GM12878 (cell line): ENCODE measurements around the gene MPDZ. TPM values are rescaled to one million over a fixed set of nuclear protein-coding genes. Genes with fewer than 3 reads are reported as not detected.

Experiments
- ATAC-seq: fragments of 200-7000 bp; cut with Tn5 transposase; 3 replicates; pipeline ENCODE4 v1.9.1; 2020; ENCODE audit warnings: mild to moderate bottlenecking, moderate library complexity
- BruUV-seq: library from RNA; stranded (reverse); fragments of 400-500 nt; replicated peaks from 2 replicates; lab custom pipeline; 2021; lab: Mats Ljungman, UMichigan
- CTCF ChIA-PET: fragments of 300-600 bp; sonication (Branson Sonifier 250); formaldehyde crosslinking; extraction: SDS; loops from one replicate; lab custom pipeline; 2021; ENCODE audit warnings: inconsistent platforms; lab: Yijun Ruan, JAX
- POLR2A ChIA-PET: fragments of 350-600 bp; formaldehyde crosslinking; extraction: SDS; loops from one replicate; lab custom pipeline; 2021; ENCODE audit warnings: inconsistent platforms; lab: Charles Lee
- RAD21 ChIA-PET: fragments of 300-600 bp; sonication (Branson Sonifier 250); formaldehyde crosslinking; loops from one replicate; lab custom pipeline; 2023; ENCODE audit warnings: antibody characterized with exemption; ENCODE audit not compliant: unreplicated experiment; lab: Charles Lee
- SMC1A ChIA-PET: fragments of 300-600 bp; sonication (Branson Sonifier 250); formaldehyde crosslinking; loops from one replicate; lab custom pipeline; 2023; ENCODE audit not compliant: unreplicated experiment, uncharacterized antibody; lab: Charles Lee
- DNase-seq: peaks from one replicate; pipeline ENCODE4 v3.0.0-alpha.2; 2011; ENCODE audit warnings: low read depth, low spot score
- FAIRE-seq: peaks from 3 replicates; lab custom pipeline; 2011; peaks lifted over from hg19 to GRCh38; lab: Jason Lieb, UNC
- H2AFZ ChIP-seq: 2 replicates; pipeline ENCODE4 v1.6.0; 2011; ENCODE audit warnings: low read depth, low read length, control low read depth; ENCODE audit not compliant: control insufficient read depth
- H3K27ac ChIP-seq: 2 replicates; pipeline ENCODE4 v1.5.1; 2011; ENCODE audit warnings: control low read depth; ENCODE audit not compliant: control insufficient read depth, insufficient read depth
- H3K27me3 ChIP-seq, 2 experiments: replicated peaks in 1 of 2; 2 replicates each; pipeline versions ENCODE4 v1.6.0 to v1.6.1; 2011; ENCODE audit warnings: low read length in 1 of 2; ENCODE audit not compliant: control insufficient read depth in 2 of 2, insufficient read depth in 2 of 2
- H3K36me3 ChIP-seq, 2 experiments: 2 replicates each; pipeline ENCODE4 v1.5.1; 2011; ENCODE audit warnings: low read length in 1 of 2; ENCODE audit not compliant: control insufficient read depth in 2 of 2, insufficient read depth in 2 of 2
- H3K4me1 ChIP-seq: 2 replicates; pipeline ENCODE4 v1.6.1; 2011; ENCODE audit warnings: mild to moderate bottlenecking, low read length, moderate library complexity, mixed read lengths; ENCODE audit not compliant: control insufficient read depth, insufficient read depth
- H3K4me2 ChIP-seq: 2 replicates; pipeline ENCODE4 v1.6.0; 2011; ENCODE audit warnings: control low read depth; ENCODE audit not compliant: control insufficient read depth, insufficient read depth
- H3K4me3 ChIP-seq: fragments of 200-600 bp; sonication (generic); 2 replicates; pipeline ENCODE4 v1.5.1; 2016
- H3K79me2 ChIP-seq: 2 replicates; pipeline ENCODE4 v1.6.0; 2011; ENCODE audit warnings: low read length; ENCODE audit not compliant: control insufficient read depth, insufficient read depth
- H3K9ac ChIP-seq: 2 replicates; pipeline ENCODE4 v1.8.0; 2011; ENCODE audit warnings: low read length, control low read depth, mixed read lengths; ENCODE audit not compliant: control insufficient read depth, insufficient read depth
- H3K9me3 ChIP-seq: replicated peaks from 3 replicates; pipeline ENCODE4 v1.5.1; 2011; ENCODE audit warnings: mild to moderate bottlenecking, low read length; ENCODE audit not compliant: control insufficient read depth, insufficient read depth
- H4K20me1 ChIP-seq: 2 replicates; pipeline ENCODE4 v1.6.0; 2011; ENCODE audit not compliant: control insufficient read depth, insufficient read depth
- BHLHE40 ChIP-seq, 2 experiments: fragments of 450-650 bp in 1 of 2; IDR thresholded peaks; 2 replicates each; pipeline ENCODE4 v1.6.1; 2011 to 2017; ENCODE audit warnings: low read depth in 2 of 2, borderline replicate concordance in 1 of 2, improper control_type of control experiment in 1 of 2, low read length in 1 of 2, mild to moderate bottlenecking in 1 of 2
- BRCA1 ChIP-seq: IDR thresholded peaks from 2 replicates; pipeline ENCODE4 v1.6.1; 2011; ENCODE audit warnings: low read depth, low read length, improper control_type of control experiment
- GATAD2B ChIP-seq: fragments of 450-650 bp; conservative IDR thresholded peaks from 2 replicates; pipeline ENCODE4 v1.6.1; 2017; ENCODE audit warnings: low read depth, mild to moderate bottlenecking, moderate library complexity
- HDAC2 ChIP-seq: fragments of 200-600 bp; sonication (generic); IDR thresholded peaks from 2 replicates; pipeline ENCODE4 v1.6.1; 2017
- HDGF ChIP-seq: fragments of 450-650 bp; IDR thresholded peaks from 2 replicates; pipeline ENCODE4 v1.6.1; 2016; ENCODE audit warnings: antibody characterized with exemption
- MYB ChIP-seq: fragments of 150-350 bp; IDR thresholded peaks from 2 replicates; pipeline ENCODE4 v1.6.1; 2014; ENCODE audit warnings: mild to moderate bottlenecking, low read depth, low read length, borderline replicate concordance
- NBN ChIP-seq: fragments of 450-650 bp; IDR thresholded peaks from 2 replicates; pipeline ENCODE4 v1.6.1; 2016
- SIX5 ChIP-seq: IDR thresholded peaks from 2 replicates; pipeline ENCODE4 v1.6.1; 2011; ENCODE audit warnings: mild to moderate bottlenecking, low read depth, low read length, moderate library complexity; ENCODE audit not compliant: severe bottlenecking
- SREBF1 ChIP-seq: IDR thresholded peaks from 2 replicates; pipeline ENCODE4 v1.6.1; 2012; ENCODE audit warnings: mild to moderate bottlenecking, low read length
- WGBS: methylation state at CpG from one replicate; pipeline ENCODE4 v1.1.6; 2016; ENCODE audit warnings: low lambda C conversion rate; ENCODE audit not compliant: insufficient replicate concordance, insufficient coverage; ENCODE audit errors: missing lambda C conversion rate; 5-methylcytosine and 5-hydroxymethylcytosine counted together
- in situ Hi-C: fragments of 300-500 bp; cut with MboI; formaldehyde crosslinking; loops from 9 replicates; pipeline ENCODE4 v1.14.3; 2018; ENCODE audit warnings: mixed read lengths
- intact Hi-C: fragments of 100-400 bp; cut with micrococcal nuclease; formaldehyde crosslinking; loops from one replicate; pipeline ENCODE4 v1.14.2; 2022; ENCODE audit not compliant: unreplicated experiment
- polyA plus RNA-seq, 11 experiments: library from polyadenylated mRNA; depleted of rRNA in 4 of 11; unstranded in 6 of 11; stranded (reverse) in 5 of 11; fragments of >200 nt; fragmentation: Nextera tagmentation in 4 of 11; fragmentation: Illumina TruSeq in 1 of 11; extraction: Ambion mirVana in 4 of 11; extraction: Trizol in 1 of 11; gene quantifications; 1 replicate in 1 of 11; 2 replicates in 10 of 11; pipeline versions ENCODE4 v1.2.1 to v1.2.3, GENCODE V29; 2011 to 2016; ENCODE audit warnings: inconsistent platforms in 2 of 11, missing spikeins in 2 of 11, low read depth in 1 of 11
- total RNA-seq, 4 experiments: library from RNA; depleted of rRNA in 3 of 4; stranded (reverse); fragments of >200 nt in 3 of 4; fragmentation: Illumina TruSeq in 1 of 4; extraction: Trizol in 1 of 4; gene quantifications; 2 replicates each; pipeline versions ENCODE4 v1.2.1 to v1.2.3, GENCODE V29; 2013 to 2021
- TF ChIP-seq, protein P1 (sequence below): IDR thresholded peaks from 2 replicates; pipeline ENCODE4 v1.6.1; 2011; ENCODE audit warnings: low read depth, low read length, improper control_type of control experiment, borderline replicate concordance
- TF ChIP-seq, protein P2 (sequence below): fragments of 450-650 bp; conservative IDR thresholded peaks from 2 replicates; pipeline ENCODE4 v1.6.1; 2017; ENCODE audit warnings: mild to moderate bottlenecking, moderate library complexity
- TF ChIP-seq, protein P3 (sequence below): fragments of 150-350 bp; IDR thresholded peaks from 2 replicates; pipeline ENCODE4 v1.6.1; 2014; ENCODE audit warnings: mild to moderate bottlenecking, low read depth, low read length
- TF ChIP-seq, protein P4 (sequence below): IDR thresholded peaks from 2 replicates; pipeline ENCODE4 v1.6.1; 2012; ENCODE audit warnings: low read length, inconsistent platforms

The MPDZ gene
- total and polyA plus RNA-seq, 10 of the 15 experiments (the other 5 are each of a cell fraction or from before 2014, with no cell fraction given) = 0.36 TPM; not detected in 9

DNA sequence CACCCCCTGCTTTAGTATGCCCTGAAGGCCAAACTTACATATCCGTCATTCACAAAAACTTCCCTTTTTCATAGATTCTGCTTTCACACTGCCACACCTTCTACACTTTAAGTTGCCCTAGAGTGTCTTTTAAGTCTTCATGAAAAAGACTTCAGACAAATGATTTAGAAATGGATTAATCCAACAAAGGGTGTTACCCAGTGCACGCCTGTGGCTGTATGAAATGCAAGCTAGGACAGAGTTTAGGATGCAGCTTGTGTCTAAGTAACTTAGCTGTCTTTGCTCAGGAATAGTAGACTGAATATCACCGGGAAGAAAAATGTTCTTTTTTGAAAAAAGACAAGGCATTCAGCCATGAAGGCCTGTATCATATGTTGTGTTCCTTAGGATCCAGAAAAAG lies 210.0 kb downstream of the MPDZ start:
- Histone ChIP-seq H3K9ac (no peak overlapping the region), H3K27me3 (no peaks in the 10 kb centered on the region)
- ATAC-seq = no peak
- POLR2A ChIA-PET = no interaction called here
- no peak for TF ChIP-seq HDAC2
- no peak for TF ChIP-seq BRCA1
- TF ChIP-seq NBN = no peak
- no peak for TF ChIP-seq SREBF1
- TF ChIP-seq, protein P1, sequence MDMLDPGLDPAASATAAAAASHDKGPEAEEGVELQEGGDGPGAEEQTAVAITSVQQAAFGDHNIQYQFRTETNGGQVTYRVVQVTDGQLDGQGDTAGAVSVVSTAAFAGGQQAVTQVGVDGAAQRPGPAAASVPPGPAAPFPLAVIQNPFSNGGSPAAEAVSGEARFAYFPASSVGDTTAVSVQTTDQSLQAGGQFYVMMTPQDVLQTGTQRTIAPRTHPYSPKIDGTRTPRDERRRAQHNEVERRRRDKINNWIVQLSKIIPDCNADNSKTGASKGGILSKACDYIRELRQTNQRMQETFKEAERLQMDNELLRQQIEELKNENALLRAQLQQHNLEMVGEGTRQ = no peak
- TF ChIP-seq MYB = no peak
- TF ChIP-seq, protein P2, sequence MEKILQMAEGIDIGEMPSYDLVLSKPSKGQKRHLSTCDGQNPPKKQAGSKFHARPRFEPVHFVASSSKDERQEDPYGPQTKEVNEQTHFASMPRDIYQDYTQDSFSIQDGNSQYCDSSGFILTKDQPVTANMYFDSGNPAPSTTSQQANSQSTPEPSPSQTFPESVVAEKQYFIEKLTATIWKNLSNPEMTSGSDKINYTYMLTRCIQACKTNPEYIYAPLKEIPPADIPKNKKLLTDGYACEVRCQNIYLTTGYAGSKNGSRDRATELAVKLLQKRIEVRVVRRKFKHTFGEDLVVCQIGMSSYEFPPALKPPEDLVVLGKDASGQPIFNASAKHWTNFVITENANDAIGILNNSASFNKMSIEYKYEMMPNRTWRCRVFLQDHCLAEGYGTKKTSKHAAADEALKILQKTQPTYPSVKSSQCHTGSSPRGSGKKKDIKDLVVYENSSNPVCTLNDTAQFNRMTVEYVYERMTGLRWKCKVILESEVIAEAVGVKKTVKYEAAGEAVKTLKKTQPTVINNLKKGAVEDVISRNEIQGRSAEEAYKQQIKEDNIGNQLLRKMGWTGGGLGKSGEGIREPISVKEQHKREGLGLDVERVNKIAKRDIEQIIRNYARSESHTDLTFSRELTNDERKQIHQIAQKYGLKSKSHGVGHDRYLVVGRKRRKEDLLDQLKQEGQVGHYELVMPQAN = no peak
- TF ChIP-seq BHLHE40 (IDR thresholded peaks at IDR 0.05; ENCODE audit: borderline replicate concordance in 1 of 2, low read depth in 2 of 2, low read length in 1 of 2) = no peak
- TF ChIP-seq, protein P3, sequence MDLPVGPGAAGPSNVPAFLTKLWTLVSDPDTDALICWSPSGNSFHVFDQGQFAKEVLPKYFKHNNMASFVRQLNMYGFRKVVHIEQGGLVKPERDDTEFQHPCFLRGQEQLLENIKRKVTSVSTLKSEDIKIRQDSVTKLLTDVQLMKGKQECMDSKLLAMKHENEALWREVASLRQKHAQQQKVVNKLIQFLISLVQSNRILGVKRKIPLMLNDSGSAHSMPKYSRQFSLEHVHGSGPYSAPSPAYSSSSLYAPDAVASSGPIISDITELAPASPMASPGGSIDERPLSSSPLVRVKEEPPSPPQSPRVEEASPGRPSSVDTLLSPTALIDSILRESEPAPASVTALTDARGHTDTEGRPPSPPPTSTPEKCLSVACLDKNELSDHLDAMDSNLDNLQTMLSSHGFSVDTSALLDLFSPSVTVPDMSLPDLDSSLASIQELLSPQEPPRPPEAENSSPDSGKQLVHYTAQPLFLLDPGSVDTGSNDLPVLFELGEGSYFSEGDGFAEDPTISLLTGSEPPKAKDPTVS = no peak
- no peak for TF ChIP-seq SIX5
- no peak for TF ChIP-seq GATAD2B
- TF ChIP-seq, protein P4, sequence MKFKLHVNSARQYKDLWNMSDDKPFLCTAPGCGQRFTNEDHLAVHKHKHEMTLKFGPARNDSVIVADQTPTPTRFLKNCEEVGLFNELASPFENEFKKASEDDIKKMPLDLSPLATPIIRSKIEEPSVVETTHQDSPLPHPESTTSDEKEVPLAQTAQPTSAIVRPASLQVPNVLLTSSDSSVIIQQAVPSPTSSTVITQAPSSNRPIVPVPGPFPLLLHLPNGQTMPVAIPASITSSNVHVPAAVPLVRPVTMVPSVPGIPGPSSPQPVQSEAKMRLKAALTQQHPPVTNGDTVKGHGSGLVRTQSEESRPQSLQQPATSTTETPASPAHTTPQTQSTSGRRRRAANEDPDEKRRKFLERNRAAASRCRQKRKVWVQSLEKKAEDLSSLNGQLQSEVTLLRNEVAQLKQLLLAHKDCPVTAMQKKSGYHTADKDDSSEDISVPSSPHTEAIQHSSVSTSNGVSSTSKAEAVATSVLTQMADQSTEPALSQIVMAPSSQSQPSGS = no peak
- TF ChIP-seq HDGF = no peak
- TF ChIP-seq, all 136 proteins: peak for 0
- no peak overlapping the region for H2AFZ ChIP-seq
- H3K79me2 ChIP-seq = no peaks in the 10 kb centered on the region
- no peak overlapping the region for H3K27ac ChIP-seq
- DNase-seq (no peak), FAIRE-seq (no peak)
- no peak overlapping the region for H3K4me3 ChIP-seq
- WGBS = 49% methylated on average over 3 of the region's 3 CpGs
- H3K4me1 ChIP-seq = no peaks in the 10 kb centered on the region
- H3K9me3 ChIP-seq = no peaks in the 10 kb centered on the region
- BruUV-seq = no TSS peak
- RAD21 ChIA-PET = no interaction called here
- H3K4me2 ChIP-seq = no peak overlapping the region
- SMC1A ChIA-PET = interaction anchor here (0.7 kb wide), 1 partner anchor 614 kb away, joined by 3 read pairs; no protein-coding TSS in a partner anchor
- H3K36me3 ChIP-seq = no peaks in the 10 kb centered on the region
- CTCF ChIA-PET = no interaction called here
- intact Hi-C loops = no loop called here
- H4K20me1 ChIP-seq = no peaks in the 10 kb centered on the region
- in situ Hi-C loops = loop anchor here (5.0 kb wide), 1 partner anchor 42 kb away; no protein-coding TSS in a partner anchor
